GM21360 (cell line): ENCODE results near the gene PNMA6F.

ENCODE experiments used
- ATAC-seq: cut with Tn5 transposase; IDR thresholded peaks from one replicate; pipeline ENCODE4 v1.9.1; 2021; ENCODE audit warnings: mild to moderate bottlenecking, moderate library complexity; ENCODE audit not compliant: unreplicated experiment

PNMA6F gene

DNA sequence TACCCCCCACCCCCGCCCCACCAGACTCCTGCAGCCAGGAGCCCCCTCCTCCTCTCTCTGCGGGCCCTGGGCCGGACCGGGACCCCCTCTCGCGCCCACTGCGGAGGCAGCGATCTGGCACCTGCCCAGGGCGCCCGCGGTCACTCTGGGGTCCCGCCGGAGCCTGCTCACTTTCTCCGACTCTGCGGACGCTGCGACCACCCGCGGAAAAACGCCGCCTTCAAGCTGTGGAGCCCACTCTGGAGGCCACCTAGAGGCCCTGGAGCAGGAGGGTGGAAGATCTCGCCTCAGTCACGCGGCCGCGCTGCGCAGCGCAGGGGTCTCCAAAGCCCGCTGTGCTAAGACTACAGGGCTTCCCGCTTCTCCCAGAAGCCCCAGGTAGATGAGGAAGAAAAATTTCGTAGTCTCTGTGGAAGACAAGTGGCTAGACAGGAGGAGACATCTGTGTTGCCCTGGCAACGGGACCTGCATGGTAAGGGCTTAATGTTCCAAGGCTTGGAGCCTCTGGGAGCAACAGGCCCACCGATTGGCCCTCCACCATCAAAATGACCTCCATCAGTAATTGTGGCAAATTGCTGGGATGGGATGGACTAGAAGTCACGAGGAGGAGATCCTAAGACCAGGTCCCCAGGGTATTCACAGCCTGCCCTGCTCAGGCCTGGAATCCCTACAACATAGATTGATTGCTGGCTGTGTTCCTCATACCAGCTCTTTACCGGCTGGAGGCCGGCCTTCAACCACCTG lies at the start of gene PNMA6F:
Gene PNMA6F, minus strand, starts transcription at position 387 of the 744 bp plus-strand sequence. CDS start 1,093 bp downstream, outside the sequence.
- no peak for ATAC-seq

DNA sequence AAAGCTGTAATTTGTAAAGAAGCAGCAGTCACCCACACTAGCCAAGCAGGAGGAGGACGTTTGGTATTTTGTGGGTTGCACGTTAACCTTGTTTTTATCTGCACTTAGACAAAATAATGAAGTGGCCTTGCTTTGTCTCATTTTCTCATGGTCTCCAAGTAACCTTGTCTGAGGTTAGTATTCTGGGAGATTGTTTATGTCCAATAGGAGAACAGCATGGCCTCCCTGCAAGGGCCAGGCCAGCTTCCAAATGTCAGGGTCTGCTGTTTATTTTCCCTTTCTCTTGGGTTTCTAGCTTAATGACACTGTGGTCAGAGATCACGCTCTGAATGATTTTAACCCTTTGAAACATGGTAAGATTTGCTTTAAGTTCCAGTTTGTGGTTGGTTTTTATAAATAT lies 49.7 kb upstream of the PNMA6F start:
- no peak for ATAC-seq

DNA sequence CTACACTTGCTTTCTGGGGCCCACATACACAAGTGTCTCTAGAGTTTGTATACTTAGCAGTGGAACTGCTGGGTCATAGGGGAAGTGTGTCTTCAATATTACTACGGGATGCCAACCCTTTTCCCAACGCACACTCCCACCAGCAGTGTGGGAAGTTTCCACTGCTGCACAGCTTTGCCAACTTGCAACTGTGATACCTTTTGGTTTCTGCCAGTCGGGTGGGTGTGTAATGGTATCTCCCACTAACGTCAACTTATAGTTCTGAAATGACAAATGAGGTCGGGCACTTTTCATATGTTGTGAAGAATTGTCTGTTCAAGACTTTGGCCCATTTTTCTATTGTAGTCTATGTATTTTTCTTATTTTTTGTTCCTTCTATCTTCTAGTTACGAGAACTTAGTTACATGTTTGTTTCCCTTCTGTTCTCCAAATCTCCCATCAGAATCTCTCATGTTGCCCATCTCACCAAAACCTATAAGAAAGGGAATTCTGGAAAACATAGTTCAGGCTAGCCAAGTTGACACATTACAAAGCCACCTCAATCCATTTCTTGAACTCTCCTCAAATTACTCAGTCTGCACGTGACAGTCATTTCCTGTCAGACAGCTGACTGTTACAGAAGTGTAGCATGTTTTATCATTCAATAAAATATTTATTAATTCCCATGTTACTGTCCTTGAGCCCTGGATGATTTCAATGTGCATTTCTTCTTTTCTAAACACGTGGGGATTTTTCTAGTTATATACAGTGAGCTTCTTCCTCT lies 48.9 kb upstream of the PNMA6F start:
- ATAC-seq: no peak

DNA sequence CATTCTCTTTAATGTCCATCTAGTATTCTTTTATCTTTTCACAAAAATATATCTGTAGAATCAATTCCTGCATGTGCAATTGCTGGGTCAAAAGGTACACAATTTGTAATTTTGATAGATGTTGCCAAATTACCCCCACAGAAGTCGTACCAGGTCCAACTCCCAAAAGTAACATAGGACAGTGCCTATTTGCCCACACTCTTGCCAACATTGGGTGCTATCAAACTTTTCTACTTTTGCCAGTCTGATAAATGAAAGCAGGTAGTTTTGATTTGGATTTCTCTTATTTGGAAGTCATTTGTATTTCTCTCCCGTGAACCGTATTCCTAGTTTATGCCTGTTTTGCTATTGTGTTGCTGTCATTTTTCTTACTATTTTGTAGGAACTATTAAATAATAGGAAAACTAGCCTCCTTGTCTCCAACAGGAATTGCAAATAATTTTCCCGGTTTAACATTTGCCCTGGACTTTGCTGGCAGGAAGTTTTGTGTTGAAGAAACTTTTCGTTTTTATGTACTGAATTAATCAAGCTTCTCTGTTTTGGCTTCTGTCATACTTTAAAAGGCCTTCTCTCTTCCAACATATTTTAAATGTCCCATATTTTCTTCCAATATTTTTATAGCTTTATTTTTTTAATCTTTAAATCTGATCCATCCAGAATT lies 45.4 kb upstream of the PNMA6F start:
- no peak for ATAC-seq

DNA sequence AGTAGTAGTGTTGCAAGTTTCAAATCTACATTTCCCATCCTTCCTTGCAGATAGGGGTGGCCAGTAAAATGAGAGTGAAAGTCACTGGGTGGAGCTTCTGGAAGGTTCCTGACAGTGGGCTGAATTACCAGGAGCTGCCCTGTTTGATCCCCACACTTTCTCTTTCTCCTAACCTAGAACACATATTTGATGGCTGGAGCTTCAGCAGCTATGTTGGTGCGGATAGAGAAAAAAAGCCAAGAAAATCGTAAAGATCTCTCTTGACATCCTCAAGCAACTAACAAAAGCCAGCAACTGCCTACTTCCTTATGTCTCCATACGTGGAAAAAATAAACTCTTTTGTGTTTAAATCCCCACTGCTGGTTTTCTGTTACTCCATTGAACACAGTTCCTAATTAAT lies 44.6 kb upstream of the PNMA6F start:
- ATAC-seq: no peak

DNA sequence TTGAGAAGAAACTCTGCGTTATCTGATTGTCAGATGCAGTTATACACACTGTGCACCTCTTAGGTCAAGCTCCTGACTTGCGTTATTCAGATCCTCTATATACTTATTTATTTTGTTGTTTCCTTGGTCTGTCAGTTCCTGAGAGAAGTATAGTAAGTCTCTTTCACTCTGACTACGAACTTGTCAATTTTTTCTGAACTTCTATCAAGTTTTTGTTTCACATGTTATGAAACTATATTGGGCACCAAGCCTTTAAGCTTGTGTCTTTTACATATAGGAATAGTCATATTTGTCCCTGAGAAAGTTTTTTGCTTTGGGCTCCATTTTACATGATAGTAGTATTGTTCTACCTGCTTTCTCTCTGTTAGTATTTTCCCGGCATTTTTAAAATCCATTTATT lies 44.1 kb upstream of the PNMA6F start:
- no peak for ATAC-seq

DNA sequence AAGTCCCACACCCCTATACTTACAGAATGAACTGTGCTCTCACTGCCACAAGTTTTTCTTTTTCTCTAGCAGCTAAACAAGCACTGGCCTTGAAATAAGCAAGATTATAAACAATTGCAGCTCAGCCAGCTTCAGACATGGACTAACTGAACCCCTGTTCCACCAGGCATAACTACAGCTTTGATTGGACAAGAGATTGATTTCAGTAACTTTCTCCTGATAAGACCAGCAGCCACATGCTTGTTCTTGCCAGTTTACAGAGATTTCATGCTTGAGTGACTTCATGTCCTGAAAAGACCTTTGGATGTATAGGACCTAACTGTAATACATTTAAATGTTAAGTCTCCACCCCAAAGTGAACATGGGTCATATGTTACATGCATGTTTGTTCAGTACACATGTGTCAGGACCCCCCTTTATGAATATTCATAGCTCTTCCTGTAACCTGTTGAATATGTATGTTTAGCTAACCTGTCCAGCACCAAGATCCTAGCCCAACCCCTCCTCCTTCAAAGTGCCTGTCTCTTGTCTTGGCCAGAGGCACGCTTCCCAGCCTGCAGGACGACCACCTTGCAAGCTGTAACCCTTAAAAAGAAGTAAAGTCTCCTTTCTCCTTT lies 40.3 kb upstream of the PNMA6F start:
- ATAC-seq: no peak

DNA sequence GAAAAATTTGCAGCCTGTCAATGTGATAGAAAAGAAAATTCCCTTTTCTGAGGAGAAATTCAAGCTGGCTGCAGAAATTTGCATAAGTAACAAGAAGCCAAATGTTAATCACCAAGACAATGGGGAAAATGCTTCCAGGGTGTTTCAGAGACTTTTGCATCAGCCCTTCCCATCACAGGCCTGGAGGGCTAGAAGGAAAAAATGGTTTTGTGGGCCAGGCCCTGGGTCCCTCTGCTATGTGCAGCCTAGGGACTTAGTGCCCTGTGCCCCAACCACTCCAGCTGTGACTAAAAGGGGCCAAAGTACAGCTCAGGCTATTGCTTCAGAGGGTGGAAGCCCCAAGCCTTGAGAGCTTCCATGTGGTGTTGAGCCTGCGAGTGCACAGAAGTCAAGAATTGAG lies 36.3 kb upstream of the PNMA6F start:
- ATAC-seq: no peak

DNA sequence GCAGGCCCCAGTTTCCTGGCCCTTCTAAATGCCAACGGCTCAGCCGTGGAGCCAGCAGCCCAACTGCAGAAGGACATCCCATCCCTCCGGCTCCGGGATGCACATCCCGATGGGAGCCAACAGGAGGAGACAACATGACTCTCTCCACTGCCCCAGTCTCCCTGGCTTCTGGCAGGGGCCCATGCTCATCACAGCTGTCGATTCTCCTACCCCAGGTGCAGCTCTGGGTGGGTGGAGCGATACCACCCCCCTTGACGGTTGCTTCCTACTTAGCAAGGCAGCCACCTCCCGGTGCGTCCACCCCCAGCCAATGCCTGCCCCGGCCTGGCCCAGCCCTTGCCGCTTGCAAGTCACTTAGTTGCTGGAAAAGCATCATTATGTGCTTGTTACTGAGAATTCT lies 31.8 kb upstream of the PNMA6F start:
- ATAC-seq: no peak

DNA sequence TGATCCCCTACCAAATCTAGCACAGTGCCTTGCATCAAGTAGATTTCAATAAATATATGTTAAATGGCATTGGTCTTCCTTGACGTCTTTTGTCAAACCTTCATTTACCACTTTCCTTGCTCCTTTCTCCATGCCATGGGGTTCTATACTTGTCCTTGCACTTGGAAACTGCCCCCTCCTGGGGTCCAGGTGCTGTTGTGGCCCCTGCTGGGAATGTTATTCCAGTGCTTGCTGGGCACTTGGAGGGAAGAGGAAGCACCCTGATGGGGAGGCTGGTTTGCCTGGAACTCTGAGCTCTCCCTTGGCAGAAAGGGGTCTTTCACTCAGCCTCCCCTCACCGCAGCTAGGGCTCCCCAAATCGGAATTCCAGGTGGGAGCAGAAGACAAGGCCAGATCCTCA lies 31.3 kb upstream of the PNMA6F start:
- no peak for ATAC-seq

DNA sequence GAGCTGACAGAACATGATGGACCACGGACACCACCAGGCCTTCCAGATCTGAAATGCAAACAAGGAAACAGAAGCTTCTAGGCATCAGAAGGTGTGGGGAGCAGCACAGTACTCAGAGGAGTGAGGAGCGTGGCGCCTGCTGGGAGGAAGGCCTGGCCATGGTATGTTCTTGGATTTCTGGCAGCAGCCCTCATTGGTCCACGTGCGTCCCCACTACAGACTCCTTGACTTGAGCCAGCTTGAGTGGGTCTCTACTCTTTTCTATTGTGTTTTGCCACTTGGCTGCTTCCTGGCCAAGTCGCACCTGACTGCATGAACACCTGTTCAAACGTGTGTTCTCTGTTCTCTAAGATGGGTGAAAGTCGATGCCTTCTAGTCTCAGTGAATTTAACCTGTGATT lies 30.4 kb upstream of the PNMA6F start:
- no peak for ATAC-seq

DNA sequence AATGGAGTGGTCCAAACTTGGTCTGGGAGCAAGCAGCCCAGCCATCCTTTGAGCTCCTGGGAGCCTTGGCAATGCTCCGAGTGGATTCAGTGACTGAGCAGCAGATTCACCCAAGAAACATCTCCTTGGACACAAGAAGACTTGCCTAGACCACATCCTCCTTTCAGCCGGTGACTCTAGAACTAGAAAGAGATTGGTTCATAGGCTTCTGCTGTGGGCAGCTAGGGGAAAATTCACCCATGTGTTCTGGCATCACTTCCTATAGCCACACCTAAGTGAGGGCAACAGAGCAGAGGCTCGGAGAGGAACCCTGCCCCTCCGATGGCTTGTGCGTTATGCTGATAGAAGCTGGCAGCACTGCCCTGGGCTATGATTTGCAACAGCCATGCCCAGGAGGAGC lies 28.4 kb upstream of the PNMA6F start:
- no peak for ATAC-seq

DNA sequence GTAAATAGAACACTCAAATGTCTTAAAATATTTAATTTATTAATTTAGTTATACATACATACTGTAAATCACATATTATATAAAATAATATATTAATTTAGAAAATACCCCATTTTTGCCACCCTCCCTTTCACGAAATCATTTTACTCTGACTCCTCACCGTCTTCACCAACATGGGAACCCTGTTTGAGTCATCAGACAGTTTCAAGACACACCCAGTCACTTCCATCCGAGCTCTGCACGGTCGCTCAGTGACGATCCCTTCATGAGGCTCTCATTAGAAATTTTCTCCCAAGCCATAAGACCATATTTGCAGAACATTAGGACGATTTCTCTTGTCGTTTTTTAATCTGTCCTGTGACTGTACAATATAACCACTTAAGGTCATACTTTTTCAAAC lies 26.9 kb upstream of the PNMA6F start:
- no peak for ATAC-seq

DNA sequence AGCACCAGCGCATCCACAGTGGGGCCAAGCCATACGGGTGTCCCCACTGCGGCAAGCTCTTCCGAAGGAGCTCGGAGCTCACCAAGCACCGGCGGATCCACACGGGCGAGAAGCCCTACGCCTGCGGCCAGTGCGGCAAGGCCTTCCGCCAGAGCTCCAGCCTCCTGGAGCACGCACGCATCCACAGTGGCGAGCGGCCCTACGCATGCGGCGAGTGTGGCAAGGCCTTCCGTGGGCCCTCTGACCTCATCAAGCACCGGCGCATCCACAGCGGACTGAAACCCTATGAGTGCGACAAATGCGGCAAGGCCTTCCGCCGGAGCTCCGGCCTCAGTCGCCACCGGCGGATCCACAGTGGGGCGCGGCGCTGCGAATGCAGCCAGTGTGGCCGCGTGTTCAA lies 26.0 kb upstream of the PNMA6F start:
- no peak for ATAC-seq

DNA sequence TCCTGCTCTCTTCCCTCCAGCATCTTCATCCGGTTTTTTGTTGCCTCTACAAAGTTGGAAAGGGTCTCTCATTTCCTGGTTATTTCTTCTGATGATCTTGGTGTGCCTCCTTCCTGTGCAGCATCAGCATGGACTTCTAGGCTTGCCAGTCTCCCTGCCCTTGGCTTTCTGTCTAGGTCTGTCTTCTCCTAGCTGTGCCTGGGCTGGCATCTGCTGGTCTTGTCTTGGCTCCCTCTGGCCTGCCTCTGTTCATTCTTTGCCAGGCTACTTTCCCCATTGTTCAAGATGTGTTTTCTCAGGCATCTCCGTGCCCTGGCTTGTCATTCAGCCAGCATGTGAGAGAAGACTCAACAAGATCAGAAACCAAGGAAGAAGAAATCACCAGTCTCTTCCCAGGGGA lies 22.1 kb upstream of the PNMA6F start:
- no peak for ATAC-seq

DNA sequence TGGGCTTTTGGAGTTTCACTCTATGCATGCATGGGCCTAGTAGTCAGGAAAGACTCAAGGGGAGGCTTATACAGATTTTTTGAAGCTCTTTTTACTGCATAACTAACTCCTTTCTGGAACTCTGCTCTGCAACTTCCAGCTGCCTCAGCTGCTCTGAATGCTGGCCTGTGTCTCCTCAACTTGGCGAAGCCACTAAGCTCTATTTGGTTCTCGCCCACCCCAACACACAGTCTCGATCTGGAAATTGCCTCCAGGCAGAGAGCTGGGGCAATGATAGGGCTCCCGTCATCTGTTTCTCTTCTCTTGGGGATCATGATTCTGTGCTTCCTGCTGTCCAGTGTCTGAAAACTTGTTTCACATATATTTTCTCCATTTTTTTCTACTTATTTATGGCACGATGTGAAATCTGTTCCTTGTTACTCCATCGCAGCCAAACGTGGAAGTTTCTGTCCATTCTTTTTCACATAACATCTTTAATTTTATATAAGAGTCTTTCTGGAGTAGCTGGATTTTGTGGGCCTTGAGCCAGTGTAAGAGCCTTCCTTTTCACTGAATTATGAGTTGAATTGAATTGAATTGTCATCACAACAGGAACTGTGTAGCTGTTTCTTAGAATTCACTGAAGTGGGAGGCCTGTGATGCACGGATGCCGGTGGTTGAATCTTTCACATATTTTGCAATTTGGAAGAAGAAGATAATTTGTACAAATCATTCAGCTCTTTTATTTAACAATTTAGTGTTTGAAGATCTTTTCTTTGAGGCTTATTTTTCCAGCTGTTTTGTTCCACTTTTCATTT lies 21.4 kb upstream of the PNMA6F start:
- ATAC-seq: no peak

DNA sequence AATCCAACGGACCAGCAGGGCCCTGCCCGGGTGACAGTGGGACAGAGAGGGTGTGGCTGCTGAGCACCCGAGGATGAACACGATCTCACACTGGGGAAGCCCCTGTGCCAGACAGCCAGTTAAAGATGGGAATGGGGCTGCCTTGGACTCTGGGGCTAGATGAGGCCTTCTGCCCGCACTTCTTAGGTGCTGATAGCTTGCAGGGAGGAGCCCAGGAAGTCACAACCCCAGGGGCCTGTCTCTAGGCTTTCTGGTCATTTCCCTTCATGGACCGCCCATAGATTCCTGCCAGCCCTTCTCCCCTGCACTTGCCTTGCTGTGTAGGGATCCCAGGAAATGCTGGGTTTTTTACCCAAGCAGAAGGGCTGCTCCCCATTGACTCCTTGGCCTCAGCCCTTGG lies 18.5 kb upstream of the PNMA6F start:
- no peak for ATAC-seq

DNA sequence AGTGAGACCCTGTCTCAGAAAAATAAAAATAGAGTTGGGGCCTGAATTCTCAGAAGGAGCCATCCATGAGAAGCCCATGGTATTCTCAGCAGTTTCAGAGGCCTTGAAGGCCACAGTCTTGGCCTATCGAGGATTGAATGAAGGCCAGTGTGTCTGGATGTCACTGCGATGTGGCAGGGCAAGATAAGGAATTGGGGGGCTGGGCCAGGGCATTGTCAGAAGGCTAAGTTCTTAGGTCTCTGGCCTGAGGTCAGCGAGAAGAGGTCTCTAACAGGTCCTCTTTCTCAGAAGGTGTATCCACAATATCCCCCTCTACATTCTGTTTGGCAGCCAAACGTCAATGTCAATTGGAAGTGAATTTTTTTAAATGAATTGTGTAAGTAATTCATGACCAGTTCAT lies 18.1 kb upstream of the PNMA6F start:
- ATAC-seq: no peak

DNA sequence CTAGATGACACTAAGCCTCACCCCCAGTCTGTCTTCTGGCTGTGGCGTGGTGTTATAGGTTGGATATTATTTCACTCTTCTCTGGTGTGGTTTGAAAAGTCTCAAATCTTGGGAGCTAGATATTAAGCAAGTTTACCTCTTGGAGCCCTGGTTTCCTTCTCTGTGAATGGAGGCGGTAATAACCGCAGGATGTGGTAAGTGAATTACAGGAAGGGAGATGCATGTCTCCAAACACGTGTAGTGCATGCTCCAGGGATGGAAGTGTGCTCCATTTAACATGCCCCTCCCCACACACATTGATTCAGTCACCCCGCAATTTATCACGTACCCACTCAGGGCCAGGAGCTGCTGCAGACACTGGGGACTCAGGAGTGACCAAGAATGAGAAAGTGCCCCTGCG lies 17.3 kb upstream of the PNMA6F start:
- no peak for ATAC-seq

DNA sequence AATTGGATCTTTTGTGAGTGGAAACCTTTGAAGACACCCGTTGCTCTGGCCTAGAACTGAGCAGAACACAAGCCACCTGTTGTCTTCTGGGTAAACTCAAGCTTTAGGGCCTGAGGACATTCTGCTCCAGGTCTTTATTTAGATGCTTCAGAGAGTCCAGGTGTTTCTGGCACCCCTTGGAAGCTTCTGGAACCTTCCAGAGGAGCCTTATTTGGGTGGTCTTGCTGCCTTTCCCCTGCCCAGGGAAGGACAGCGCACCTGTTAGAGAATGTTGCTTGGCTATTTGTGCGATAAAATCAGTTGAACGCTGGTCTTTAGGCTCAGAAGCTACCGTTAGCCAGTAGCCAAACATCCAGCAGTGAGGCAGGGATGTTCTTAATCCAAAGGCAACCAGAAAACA lies 15.4 kb upstream of the PNMA6F start:
- ATAC-seq: no peak
